ENCODE results near the gene SRGAP2B.
"Not testable (repeated sequence)": the region's sequence is repeated elsewhere in the genome, so short reads cannot be mapped to it uniquely, and the experiment has no call there.

Gene SRGAP2B

GRCh38 chr1:144889450-144890115, 205.5 kb downstream of the SRGAP2B start:
- not testable (repeated sequence) for DNase-seq

- peak; percentile 20 for DNase-seq
Observed at GRCh38 chr1:144883022-144883421, 212.1 kb downstream of the SRGAP2B start.

GRCh38 chr1:144882343-144882742, 212.8 kb downstream of the SRGAP2B start:
- DNase-seq: not testable (repeated sequence)

- peak; percentile 2 for DNase-seq
Observed at GRCh38 chr1:144858607-144859006, 236.5 kb downstream of the SRGAP2B start.

Measured in activated T-cell treated with anti-CD3 and anti-CD28 coated beads, Interleukin-2, amount 50 U/mL, for 1 hour (primary cell).